Measurements from ENCODE around the gene ABCD1. TPM values are rescaled to one million over a fixed set of nuclear protein-coding genes. Genes with fewer than 3 reads are reported as not detected.

Gene ABCD1
- total RNA-seq, 1 donor from 2014 or later = 6.6 TPM

- no peak overlapping the region for H3K27ac Mint-ChIP-seq (ENCODE audit: unreplicated experiment)
- H3K4me3 Mint-ChIP-seq = no peak overlapping the region
- no peak for TF ChIP-seq CTCF (conservative IDR thresholded peaks at IDR 0.05)
- no peak for DNase-seq (ENCODE audit: low read depth, low spot score)
- H3K9me3 Mint-ChIP-seq = no peaks in the 10 kb centered on the region
- no peaks in the 10 kb centered on the region for H3K27me3 Mint-ChIP-seq (ENCODE audit: low read depth)
- peaks cover 6% of the 10 kb centered on the region for H3K4me1 Mint-ChIP-seq
- peaks cover 3% of the 10 kb centered on the region for H3K36me3 Mint-ChIP-seq (ENCODE audit: low read depth)
Observed at GRCh38 chrX:153707406-153707805, 17.2 kb upstream of the ABCD1 start.

GRCh38 chrX:153708415-153708814, 16.2 kb upstream of the ABCD1 start:
- DNase-seq (ENCODE audit: low read depth, low spot score) = peak; percentile 62
- Mint-ChIP-seq H3K36me3 (ENCODE audit: low read depth) (peaks cover 5% of the 10 kb centered on the region), H3K27me3 (ENCODE audit: low read depth) (no peaks in the 10 kb centered on the region), H3K27ac (ENCODE audit: unreplicated experiment) (no peak overlapping the region), H3K4me3 (no peak overlapping the region), H3K9me3 (no peaks in the 10 kb centered on the region), H3K4me1 (peaks cover 6% of the 10 kb centered on the region)
- peak; percentile 70 for TF ChIP-seq CTCF (conservative IDR thresholded peaks at IDR 0.05)

- Mint-ChIP-seq H3K4me3 (no peak overlapping the region), H3K36me3 (ENCODE audit: low read depth) (peaks cover 11% of the 10 kb centered on the region), H3K27me3 (ENCODE audit: low read depth) (no peaks in the 10 kb centered on the region), H3K4me1 (peaks cover 6% of the 10 kb centered on the region), H3K9me3 (no peaks in the 10 kb centered on the region), H3K27ac (ENCODE audit: unreplicated experiment) (no peak overlapping the region)
- no peak for TF ChIP-seq CTCF (conservative IDR thresholded peaks at IDR 0.05)
- DNase-seq (ENCODE audit: low read depth, low spot score) = no peak
Observed at GRCh38 chrX:153709726-153710674, 14.7 kb upstream of the ABCD1 start.

GRCh38 chrX:153714256-153714655, 10.4 kb upstream of the ABCD1 start:
- no peaks in the 10 kb centered on the region for H3K9me3 Mint-ChIP-seq
- H3K27me3 Mint-ChIP-seq (ENCODE audit: low read depth) = no peaks in the 10 kb centered on the region
- no peak for TF ChIP-seq CTCF (conservative IDR thresholded peaks at IDR 0.05)
- H3K4me3 Mint-ChIP-seq = no peak overlapping the region
- no peak overlapping the region for H3K27ac Mint-ChIP-seq (ENCODE audit: unreplicated experiment)
- DNase-seq (ENCODE audit: low read depth, low spot score) = no peak
- no peaks in the 10 kb centered on the region for H3K4me1 Mint-ChIP-seq
- H3K36me3 Mint-ChIP-seq (ENCODE audit: low read depth) = peaks cover 17% of the 10 kb centered on the region

- no peaks in the 10 kb centered on the region for H3K27me3 Mint-ChIP-seq (ENCODE audit: low read depth)
- H3K36me3 Mint-ChIP-seq (ENCODE audit: low read depth) = peaks cover 19% of the 10 kb centered on the region
- DNase-seq (ENCODE audit: low read depth, low spot score) = no peak
- H3K27ac Mint-ChIP-seq (ENCODE audit: unreplicated experiment) = no peak overlapping the region
- no peak for TF ChIP-seq CTCF (conservative IDR thresholded peaks at IDR 0.05)
- H3K4me3 Mint-ChIP-seq = no peak overlapping the region
- H3K4me1 Mint-ChIP-seq = peaks cover 3% of the 10 kb centered on the region
- no peaks in the 10 kb centered on the region for H3K9me3 Mint-ChIP-seq
Observed at GRCh38 chrX:153717445-153717844, 7.2 kb upstream of the ABCD1 start.

All from neural crest cell (in vitro differentiated cells).